GM12878 (cell line): ENCODE measurements around the gene RAB8A. TPM values are rescaled to one million over a fixed set of nuclear protein-coding genes. Genes with fewer than 3 reads are reported as not detected.
A peak's percentile ranks its signal among the peaks of the same experiment; 100 is the strongest.

Experiments
- CBFB ChIP-seq: IDR thresholded peaks from 2 replicates; pipeline ENCODE4 v1.6.1; 2016; ENCODE audit warnings: antibody characterized with exemption, low read depth
- CEBPB ChIP-seq, 2 experiments: fragments of 150-350 bp in 1 of 2; IDR thresholded peaks; 2 replicates each; pipeline ENCODE4 v1.6.1; 2012 to 2014; ENCODE audit warnings: low read depth in 2 of 2, low read length in 2 of 2, borderline replicate concordance in 1 of 2, inconsistent platforms in 1 of 2
- DPF2 ChIP-seq: fragments of 450-650 bp; IDR thresholded peaks from 2 replicates; pipeline ENCODE4 v1.6.1; 2017; ENCODE audit warnings: mild to moderate bottlenecking
- FOXM1 ChIP-seq: IDR thresholded peaks from 2 replicates; pipeline ENCODE4 v1.6.1; 2012; ENCODE audit warnings: low read depth, mild to moderate bottlenecking, inconsistent platforms, low read length, moderate library complexity
- IRF3 ChIP-seq: fragments of 450-650 bp; IDR thresholded peaks from 2 replicates; pipeline ENCODE4 v1.6.1; 2014; ENCODE audit warnings: mild to moderate bottlenecking
- MTA2 ChIP-seq: fragments of 450-650 bp; IDR thresholded peaks from 2 replicates; pipeline ENCODE4 v1.6.1; 2016; ENCODE audit warnings: low read depth, mild to moderate bottlenecking, moderate library complexity
- MTA3 ChIP-seq: IDR thresholded peaks from 2 replicates; pipeline ENCODE4 v1.6.1; 2012; ENCODE audit warnings: low read length, inconsistent platforms, borderline replicate concordance
- NFYB ChIP-seq: IDR thresholded peaks from 2 replicates; pipeline ENCODE4 v1.6.1; 2011; ENCODE audit warnings: low read depth, mild to moderate bottlenecking, low read length, improper control_type of control experiment, moderate library complexity; ENCODE audit not compliant: insufficient read depth
- PKNOX1 ChIP-seq: fragments of 450-650 bp; IDR thresholded peaks from 2 replicates; pipeline ENCODE4 v1.6.1; 2016; ENCODE audit warnings: mild to moderate bottlenecking
- PML ChIP-seq: IDR thresholded peaks from 2 replicates; pipeline ENCODE4 v1.6.1; 2012; ENCODE audit warnings: low read length, inconsistent platforms
- POLR2AphosphoS5 ChIP-seq: IDR thresholded peaks from 2 replicates; pipeline ENCODE4 v1.6.1; 2011; ENCODE audit warnings: mild to moderate bottlenecking, low read length, inconsistent platforms
- RUNX3 ChIP-seq: IDR thresholded peaks from 2 replicates; pipeline ENCODE4 v1.6.1; 2012; ENCODE audit warnings: low read length, inconsistent platforms
- SMARCA5 ChIP-seq: fragments of 450-650 bp; IDR thresholded peaks from 2 replicates; pipeline ENCODE4 v1.6.1; 2017; ENCODE audit warnings: mild to moderate bottlenecking
- SMC3 ChIP-seq: IDR thresholded peaks from 2 replicates; pipeline ENCODE4 v1.6.1; 2011; ENCODE audit warnings: low read length, improper control_type of control experiment, borderline replicate concordance
- SRF ChIP-seq, 2 experiments: IDR thresholded peaks; 2 replicates each; pipeline ENCODE4 v1.6.1; 2011; ENCODE audit warnings: low read depth in 2 of 2, low read length in 2 of 2, mild to moderate bottlenecking in 1 of 2, moderate library complexity in 1 of 2
- SUZ12 ChIP-seq: fragments of 200-600 bp; sonication (generic); IDR thresholded peaks from one replicate; pipeline ENCODE4 v1.6.1; 2018; ENCODE audit warnings: antibody characterized with exemption, mild to moderate bottlenecking; ENCODE audit not compliant: unreplicated experiment
- USF1 ChIP-seq: IDR thresholded peaks from 2 replicates; pipeline ENCODE4 v1.6.1; 2011; ENCODE audit warnings: borderline replicate concordance, low read depth, mild to moderate bottlenecking, moderate library complexity, mixed read lengths, low read length; ENCODE audit not compliant: insufficient read depth; ENCODE audit errors: extremely low read length
- ZBED1 ChIP-seq: IDR thresholded peaks from 2 replicates; pipeline ENCODE4 v1.6.1; 2016; ENCODE audit warnings: borderline replicate concordance
- ZNF207 ChIP-seq: fragments of 450-650 bp; IDR thresholded peaks from 2 replicates; pipeline ENCODE4 v1.6.1; 2014; ENCODE audit warnings: antibody characterized with exemption, mild to moderate bottlenecking, borderline replicate concordance
- ZNF217 ChIP-seq: fragments of 450-650 bp; IDR thresholded peaks from 2 replicates; pipeline ENCODE4 v1.6.1; 2017; ENCODE audit warnings: antibody characterized with exemption, mild to moderate bottlenecking
- ZNF24 ChIP-seq: fragments of 450-650 bp; IDR thresholded peaks from 2 replicates; pipeline ENCODE4 v1.6.1; 2017; ENCODE audit warnings: antibody characterized with exemption, mild to moderate bottlenecking
- ZNF384 ChIP-seq: IDR thresholded peaks from 2 replicates; pipeline ENCODE4 v1.6.1; 2012; ENCODE audit warnings: low read depth, mild to moderate bottlenecking, low read length, improper control_type of control experiment, borderline replicate concordance
- ZNF592 ChIP-seq: fragments of 450-650 bp; IDR thresholded peaks from 2 replicates; pipeline ENCODE4 v1.6.1; 2017; ENCODE audit warnings: mild to moderate bottlenecking, moderate library complexity
- polyA plus RNA-seq, 11 experiments: library from polyadenylated mRNA; depleted of rRNA in 4 of 11; unstranded in 6 of 11; stranded (reverse) in 5 of 11; fragments of >200 nt; fragmentation: Nextera tagmentation in 4 of 11; fragmentation: Illumina TruSeq in 1 of 11; extraction: Ambion mirVana in 4 of 11; extraction: Trizol in 1 of 11; gene quantifications; 1 replicate in 1 of 11; 2 replicates in 10 of 11; pipeline versions ENCODE4 v1.2.1 to v1.2.3, GENCODE V29; 2011 to 2016; ENCODE audit warnings: inconsistent platforms in 2 of 11, missing spikeins in 2 of 11, low read depth in 1 of 11
- total RNA-seq, 4 experiments: library from RNA; depleted of rRNA in 3 of 4; stranded (reverse); fragments of >200 nt in 3 of 4; fragmentation: Illumina TruSeq in 1 of 4; extraction: Trizol in 1 of 4; gene quantifications; 2 replicates each; pipeline versions ENCODE4 v1.2.1 to v1.2.3, GENCODE V29; 2013 to 2021

The RAB8A gene
- total and polyA plus RNA-seq, 10 of the 15 experiments (the other 5 are each of a cell fraction or from before 2014, with no cell fraction given) = 23.9 to 314 (median 185) TPM

GRCh38 chr19:16076154-16076957, 35.3 kb upstream of the RAB8A start, which contains the start of gene TPM4 (continued):
- TF ChIP-seq SMC3 (no peak), IRF3 (no peak), POLR2AphosphoS5 (peak; percentile 97), RUNX3 (no peak; the same call in 1 of the 2 replicates), SRF (IDR thresholded peaks at IDR 0.05; ENCODE audit: low read depth in 2 of 2, low read length in 2 of 2) (peak; percentile 77 to 97), ZNF592 (no peak; the same call in 1 of the 2 replicates), ZNF24 (no peak), DPF2 (peak; percentile 94), SUZ12 (no peak), MTA2 (no peak), ZNF217 (0 out of 2 replicates have a peak, but pooled peaks have one; percentile 41), PKNOX1 (no peak), MTA3 (no peak), FOXM1 (no peak), ZBED1 (no peak; the same call in 1 of the 2 replicates), NFYB (no peak), ZNF207 (no peak), CEBPB (IDR thresholded peaks at IDR 0.05; ENCODE audit: borderline replicate concordance in 1 of 2, low read depth in 2 of 2, low read length in 2 of 2) (no peak), ZNF384 (no peak), PML (peak; percentile 60), CBFB (no peak), SMARCA5 (peak; percentile 86), USF1 (no peak)
